Natural killer cell (primary cell): ENCODE data around the gene INSL6. TPM values are rescaled to one million over a fixed set of nuclear protein-coding genes. Genes with fewer than 3 reads are reported as not detected.
"Not testable (repeated sequence)": the region's sequence is repeated elsewhere in the genome, so short reads cannot be mapped to it uniquely, and the experiment has no call there.

ENCODE experiments used
- ATAC-seq, 3 donors: fragments of 150-1000 bp in 2 of 3; fragments of 200-7000 bp in 1 of 3; cut with Tn5 transposase; 1 replicate in 1 of 3; 2 replicates in 2 of 3; pipeline ENCODE4 v1.10.0; 2021; ENCODE audit warnings: mild to moderate bottlenecking in 2 of 3, moderate library complexity in 2 of 3
- DNase-seq, 2 donors: peaks; one replicate each; pipeline versions ENCODE4 v3.0.0 to v3.0.0-alpha.2; 2013 to 2021; ENCODE audit warnings: mixed read lengths in 1 of 2
- H3K27ac ChIP-seq: one replicate; pipeline ENCODE4 v1.5.1; 2013; ENCODE audit warnings: mild to moderate bottlenecking, low read length
- H3K27me3 ChIP-seq: one replicate; pipeline ENCODE4 v1.6.1; 2013; ENCODE audit warnings: low read length; ENCODE audit not compliant: control insufficient read depth, insufficient read depth
- H3K36me3 ChIP-seq: one replicate; pipeline ENCODE4 v1.6.1; 2013; ENCODE audit warnings: low read length; ENCODE audit not compliant: control insufficient read depth, insufficient read depth
- H3K4me1 ChIP-seq: one replicate; pipeline ENCODE4 v1.6.1; 2013; ENCODE audit warnings: low read length; ENCODE audit not compliant: control insufficient read depth, insufficient read depth
- H3K4me3 ChIP-seq: one replicate; pipeline ENCODE4 v1.5.1; 2013; ENCODE audit warnings: low read length
- H3K9me3 ChIP-seq: one replicate; pipeline ENCODE4 v1.6.1; 2013; ENCODE audit warnings: low read length; ENCODE audit not compliant: control insufficient read depth, insufficient read depth
- H3K27ac Mint-ChIP-seq, 2 donors: one replicate each; pipeline ENCODE4 v1.8.0; 2022; ENCODE audit warnings: mild to moderate bottlenecking in 2 of 2, mixed read lengths in 2 of 2, moderate library complexity in 1 of 2
- H3K27me3 Mint-ChIP-seq, 2 donors: one replicate each; pipeline ENCODE4 v1.8.0; 2022; ENCODE audit warnings: low read depth in 2 of 2, mixed read lengths in 2 of 2
- H3K36me3 Mint-ChIP-seq: one replicate; pipeline ENCODE4 v1.8.0; 2022; ENCODE audit warnings: mixed read lengths
- H3K4me1 Mint-ChIP-seq, 2 donors: one replicate each; pipeline ENCODE4 v1.8.0; 2022; ENCODE audit warnings: mixed read lengths in 2 of 2
- H3K4me3 Mint-ChIP-seq: one replicate; pipeline ENCODE4 v1.8.0; 2022; ENCODE audit warnings: mild to moderate bottlenecking, moderate library complexity, mixed read lengths
- H3K9me3 Mint-ChIP-seq, 2 donors: one replicate each; pipeline ENCODE4 v1.8.0; 2022; ENCODE audit warnings: mixed read lengths in 2 of 2
- CTCF ChIP-seq: fragments of 200-600 bp; IDR thresholded peaks from one replicate; pipeline ENCODE4 v1.8.0; 2022; ENCODE audit warnings: antibody characterized with exemption
- WGBS: methylation state at CpG from one replicate; pipeline ENCODE4 v1.1.7; 2013; ENCODE audit warnings: missing lambda C conversion rate; ENCODE audit not compliant: insufficient coverage; 5-methylcytosine and 5-hydroxymethylcytosine counted together
- intact Hi-C: fragments of 100-400 bp; cut with micrococcal nuclease; formaldehyde crosslinking; loops from one replicate; pipeline ENCODE4 v1.14.2; 2022
- total RNA-seq, 4 donors: library from RNA; stranded (reverse); fragments of 120-200 nt in 1 of 4; gene quantifications; one replicate each; pipeline versions ENCODE4 v1.2.3 to v1.2.4, GENCODE V29; 2013 to 2022

The INSL6 gene
- total RNA-seq, 3 donors from 2014 or later (not counting 1 experiment from before 2014, with no cell fraction given) = not detected

DNA sequence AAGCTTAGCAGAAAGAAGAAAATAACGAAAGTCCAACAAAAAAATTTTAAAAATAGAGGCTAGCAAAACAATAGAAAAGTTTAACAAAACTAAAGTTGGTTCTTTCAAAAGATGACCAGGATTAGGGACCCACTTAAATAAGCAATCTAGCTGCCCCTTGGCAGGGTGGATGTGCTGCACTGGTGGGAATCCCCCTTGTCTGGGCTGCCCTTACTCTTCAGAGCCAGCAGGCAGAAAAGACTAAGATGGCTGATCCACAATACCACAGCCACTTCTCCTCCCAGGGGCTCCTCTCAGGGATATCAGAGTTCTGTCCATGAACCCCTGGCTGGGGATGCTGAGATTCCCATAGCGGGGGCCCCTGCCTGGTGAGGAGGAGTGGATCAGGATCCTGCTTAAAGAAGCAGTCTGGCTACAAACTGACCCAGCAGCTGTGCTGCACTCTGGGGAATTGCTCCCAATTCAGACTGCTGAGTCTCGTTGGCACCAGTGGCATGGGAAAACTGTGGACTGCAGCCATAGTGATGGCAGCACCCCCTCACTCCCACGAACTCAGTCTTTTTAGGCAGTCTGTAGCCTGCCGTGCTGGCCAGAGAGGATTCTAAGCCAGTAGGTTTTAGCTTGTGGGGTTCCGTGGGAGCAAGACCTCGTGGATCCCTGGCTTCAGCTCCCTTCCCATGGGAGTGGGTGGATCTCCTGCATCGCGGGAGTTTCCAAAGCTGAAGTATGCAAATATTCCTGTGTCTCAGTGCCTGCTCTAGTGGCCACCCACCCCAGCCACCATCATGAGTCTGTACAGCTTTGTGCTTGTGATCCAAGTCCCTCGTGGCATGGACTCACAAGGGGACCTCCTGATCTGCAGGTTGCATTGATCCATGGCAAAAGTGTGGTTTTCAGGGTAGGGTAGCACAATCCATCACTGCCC, 2.9 kb upstream of the INSL6 start:
- peaks cover under 1% of the 10 kb centered on the region for H3K27me3 ChIP-seq
- 88% methylated on average over 10 of the region's 10 CpGs for WGBS
- peaks cover under 1 to 7% of the 10 kb centered on the region in 2 donors for H3K27me3 Mint-ChIP-seq
- no peaks in the 10 kb centered on the region for H3K9me3 Mint-ChIP-seq
- DNase-seq = peak in 1 of 2 donors; percentile 14
- ATAC-seq = no peak
- TF ChIP-seq CTCF = no peak
- no peaks in the 10 kb centered on the region for H3K4me1 ChIP-seq
- no peak overlapping the region for H3K27ac ChIP-seq
- H3K4me3 ChIP-seq = no peak overlapping the region
- H3K9me3 ChIP-seq = no peaks in the 10 kb centered on the region
- H3K4me3 Mint-ChIP-seq = no peak overlapping the region
- no peaks in the 10 kb centered on the region for H3K36me3 Mint-ChIP-seq
- no peaks in the 10 kb centered on the region for H3K36me3 ChIP-seq
- intact Hi-C loops = loop anchor here (5.0 kb wide), 1 partner anchor 254 kb away; no protein-coding TSS in a partner anchor
- peaks cover 0 to 7% of the 10 kb centered on the region in 2 donors for H3K4me1 Mint-ChIP-seq
- H3K27ac Mint-ChIP-seq = no peak overlapping the region

- no peaks in the 10 kb centered on the region for H3K36me3 Mint-ChIP-seq
- peak in 1 of 2 donors; percentile 85 for DNase-seq
Measured at GRCh38 chr9:5186416-5187169, 1.2 kb upstream of the INSL6 start.

DNA sequence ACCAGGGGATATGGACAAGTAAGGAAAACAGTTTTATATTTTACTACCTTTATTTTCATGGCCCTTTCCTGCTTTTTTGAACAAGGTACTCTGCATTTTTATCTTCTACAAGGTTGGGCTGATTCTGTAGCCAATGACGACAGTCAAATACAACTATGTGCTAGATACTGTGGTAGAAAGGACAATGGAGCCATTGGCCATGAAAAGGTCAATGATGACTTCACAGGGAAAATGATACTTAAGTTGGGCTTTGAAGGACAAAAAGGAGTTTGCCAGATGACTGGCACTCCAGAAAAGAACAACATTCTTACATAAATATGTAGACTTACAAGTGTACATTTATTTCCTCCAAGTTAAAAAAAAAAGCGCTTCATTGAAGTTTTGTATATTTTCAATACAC, 663 bp downstream of the INSL6 start:
- no peak overlapping the region for H3K27ac Mint-ChIP-seq
- no peak for DNase-seq
- WGBS = 100% methylated on average over 1 of the region's 2 CpGs

More at GRCh38 chr9:5186416-5187169, 1.2 kb upstream of the INSL6 start:
- peak; percentile 76 for TF ChIP-seq CTCF
- Histone ChIP-seq H3K9me3 (no peaks in the 10 kb centered on the region), H3K27ac (no peak overlapping the region), H3K4me1 (no peaks in the 10 kb centered on the region), H3K27me3 (no peaks in the 10 kb centered on the region), H3K4me3 (no peak overlapping the region), H3K36me3 (no peaks in the 10 kb centered on the region)
- 29% methylated on average over 6 of the region's 8 CpGs for WGBS
- H3K27ac Mint-ChIP-seq = no peak overlapping the region
- intact Hi-C loops = loop anchor here (1.0 to 5.0 kb wide), 4 partner anchors 239 to 414 kb away; no protein-coding TSS in a partner anchor
- peak; percentile 68 to 91 (median 84) for ATAC-seq
- H3K27me3 Mint-ChIP-seq = peaks cover 0 to 7% of the 10 kb centered on the region in 2 donors
- no peaks in the 10 kb centered on the region for H3K9me3 Mint-ChIP-seq
- no peak overlapping the region for H3K4me3 Mint-ChIP-seq
- peaks cover 0 to 7% of the 10 kb centered on the region in 2 donors for H3K4me1 Mint-ChIP-seq

DNA sequence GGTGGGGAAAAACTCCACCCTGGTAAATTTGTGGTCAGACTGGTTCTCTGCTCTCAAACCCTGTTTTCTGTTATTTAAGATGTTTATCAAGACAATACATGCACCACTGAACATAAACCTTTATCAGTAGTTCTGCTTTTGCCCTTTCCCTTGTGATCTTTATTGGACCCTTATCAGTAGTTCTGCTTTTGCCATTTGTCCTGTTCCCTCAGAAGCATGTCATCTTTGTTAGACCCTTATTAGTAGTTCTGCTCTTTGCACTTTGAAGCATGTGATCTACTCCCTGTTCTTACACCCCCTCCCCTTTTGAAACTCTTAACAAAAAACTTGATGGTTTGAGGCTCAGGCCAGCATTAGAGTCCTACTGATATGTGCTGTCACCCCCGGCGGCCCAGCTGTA, 4.8 kb downstream of the INSL6 start:
- H3K4me3 Mint-ChIP-seq, H3K36me3 ChIP-seq, H3K27me3 Mint-ChIP-seq, intact Hi-C loops, H3K9me3 ChIP-seq, DNase-seq, H3K27me3 ChIP-seq, H3K27ac Mint-ChIP-seq, H3K4me1 ChIP-seq, H3K9me3 Mint-ChIP-seq, H3K36me3 Mint-ChIP-seq, ATAC-seq, H3K4me3 ChIP-seq, H3K27ac ChIP-seq: not testable (repeated sequence)
- 95% methylated on average over 2 of the region's 2 CpGs for WGBS
- H3K4me1 Mint-ChIP-seq = peaks cover 7 to 10% of the 10 kb centered on the region in 2 donors

More for the DNA sequence above, 663 bp downstream of the INSL6 start:
- Mint-ChIP-seq H3K9me3 (no peaks in the 10 kb centered on the region), H3K4me3 (no peak overlapping the region), H3K27me3 (peaks cover 0 to 7% of the 10 kb centered on the region in 2 donors), H3K4me1 (peaks cover 0 to 7% of the 10 kb centered on the region in 2 donors), H3K36me3 (no peaks in the 10 kb centered on the region)
- Histone ChIP-seq H3K9me3 (peaks cover under 1% of the 10 kb centered on the region), H3K27ac (no peak overlapping the region), H3K36me3 (no peaks in the 10 kb centered on the region), H3K4me1 (no peaks in the 10 kb centered on the region), H3K27me3 (no peaks in the 10 kb centered on the region), H3K4me3 (no peak overlapping the region)
- no peak for TF ChIP-seq CTCF
- no peak for ATAC-seq
- intact Hi-C loops = loop anchor here (5.0 kb wide), 1 partner anchor 258 kb away; no protein-coding TSS in a partner anchor
